Measurements from ENCODE around the gene ZNF189. TPM values are rescaled to one million over a fixed set of nuclear protein-coding genes. Genes with fewer than 3 reads are reported as not detected.

The ZNF189 gene
- total and polyA plus RNA-seq, 2 donors (not counting 3 experiments of a cell fraction or from before 2014, with no cell fraction given), result 3.3 to 14.6 TPM

DNA sequence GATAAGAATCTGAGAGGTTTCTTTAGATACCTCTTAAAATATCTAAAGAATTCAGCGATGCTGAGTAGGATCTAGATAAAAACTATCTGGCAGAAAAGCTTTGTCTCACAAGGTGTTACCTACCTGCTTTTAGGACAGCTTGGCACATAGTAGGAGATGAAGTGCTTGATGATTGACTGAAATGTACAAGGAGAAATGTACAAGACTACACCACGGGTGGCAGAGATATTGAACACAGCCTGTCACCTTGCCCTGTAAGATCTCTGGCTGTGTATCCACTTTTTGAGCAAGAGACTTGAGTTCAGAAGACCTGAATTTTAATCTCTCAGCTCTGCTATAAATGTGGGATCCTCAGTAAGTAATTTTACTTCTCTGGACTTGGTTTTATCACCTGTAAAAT is 21.2 kb downstream of the ZNF189 start:
- H3K27ac ChIP-seq (ENCODE audit: insufficient read depth, low read depth, low read length), result no peak overlapping the region
- CTCF ChIA-PET, result interaction anchor here (1.4 kb wide), 1 partner anchor 39 kb away, joined by 3 read pairs; no protein-coding TSS in a partner anchor
- no peaks in the 10 kb centered on the region for H3K27me3 ChIP-seq (ENCODE audit: control insufficient read depth in 2 of 2, insufficient read depth in 2 of 2, low read length in 2 of 2)
- H3K9ac ChIP-seq (replicated peaks; ENCODE audit: extremely low read depth, insufficient read depth, low read length), result no peak overlapping the region
- intact Hi-C loops (cut with micrococcal nuclease), result no loop called here
- no TSS peak for BruUV-seq (replicated peaks)
- no peaks in the 10 kb centered on the region for H4K20me1 ChIP-seq (replicated peaks; ENCODE audit: control insufficient read depth, extremely low read depth, insufficient read depth, low read length)
- no peaks in the 10 kb centered on the region for H3K9me3 ChIP-seq (replicated peaks; ENCODE audit: control insufficient read depth, insufficient read depth, low read length)
- H3K4me3 ChIP-seq (replicated peaks in 1 of 3; ENCODE audit: insufficient read depth in 1 of 3, low read depth in 1 of 3, low read length in 3 of 3), result no peak overlapping the region
- H3K36me3 ChIP-seq (ENCODE audit: control insufficient read depth in 2 of 2, extremely low read depth in 1 of 2, insufficient read depth in 2 of 2, low read length in 2 of 2), result no peaks in the 10 kb centered on the region
- H2AFZ ChIP-seq (ENCODE audit: low read depth, low read length), result no peak overlapping the region
- dilution Hi-C loops (cut with MboI; ENCODE audit: extremely low pct_ligation_motif_present, low sequenced_read_pairs), result no loop called here
- no peak overlapping the region for H3K4me2 ChIP-seq (ENCODE audit: insufficient read depth, low read length)
- POLR2A ChIA-PET, result no interaction called here
- H3K4me1 ChIP-seq (ENCODE audit: control insufficient read depth, extremely low read depth, insufficient read depth, low read length), result no peaks in the 10 kb centered on the region
- H3K79me2 ChIP-seq (ENCODE audit: control insufficient read depth, insufficient read depth, low read length), result no peaks in the 10 kb centered on the region
- no peaks in the 10 kb centered on the region for H3K9me1 ChIP-seq (replicated peaks; ENCODE audit: control insufficient read depth, extremely low read depth, insufficient read depth, low read length)
- no peak for FAIRE-seq
- DNase-seq (ENCODE audit: low read depth, low spot score), result no peak
- TF ChIP-seq POLR2AphosphoS5 (IDR thresholded peaks at IDR 0.05; ENCODE audit: insufficient read depth, low read depth, low read length), result no peak

DNA sequence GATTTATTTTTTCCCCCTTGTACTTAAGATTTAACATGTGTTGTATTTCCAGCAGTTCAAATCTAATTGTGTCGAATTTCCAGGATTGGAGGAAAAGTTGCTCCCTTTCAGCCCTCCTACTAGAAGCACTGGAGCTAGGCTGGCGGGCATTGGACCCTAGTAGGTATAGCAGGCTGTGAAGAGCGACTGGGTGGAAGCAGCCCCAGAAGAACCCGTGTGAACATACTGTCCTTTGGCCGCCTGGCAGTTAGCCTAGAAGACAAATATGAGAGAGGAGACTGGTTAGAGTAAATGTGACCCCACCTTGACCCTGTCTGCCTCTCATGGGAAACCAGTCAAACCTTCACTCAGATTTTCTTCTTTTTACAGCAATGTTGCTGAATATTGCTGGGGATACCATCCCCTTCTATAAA is 23.0 kb downstream of the ZNF189 start:
- H3K9me3 ChIP-seq (replicated peaks; ENCODE audit: control insufficient read depth, insufficient read depth, low read length), result no peaks in the 10 kb centered on the region
- ChIA-PET CTCF (interaction anchor here (1.4 kb wide), 1 partner anchor 37 kb away, joined by 3 read pairs; no protein-coding TSS in a partner anchor), POLR2A (no interaction called here)
- intact Hi-C loops (cut with micrococcal nuclease) (no loop called here), dilution Hi-C loops (cut with MboI; ENCODE audit: extremely low pct_ligation_motif_present, low sequenced_read_pairs) (no loop called here)
- no peak overlapping the region for H3K27ac ChIP-seq (ENCODE audit: insufficient read depth, low read depth, low read length)
- H3K4me3 ChIP-seq (replicated peaks in 1 of 3; ENCODE audit: insufficient read depth in 1 of 3, low read depth in 1 of 3, low read length in 3 of 3), result no peak overlapping the region
- H2AFZ ChIP-seq (ENCODE audit: low read depth, low read length), result no peak overlapping the region
- no peak for FAIRE-seq
- DNase-seq (ENCODE audit: low read depth, low spot score), result no peak
- H3K36me3 ChIP-seq (ENCODE audit: control insufficient read depth in 2 of 2, extremely low read depth in 1 of 2, insufficient read depth in 2 of 2, low read length in 2 of 2), result no peaks in the 10 kb centered on the region
- H3K9me1 ChIP-seq (replicated peaks; ENCODE audit: control insufficient read depth, extremely low read depth, insufficient read depth, low read length), result no peaks in the 10 kb centered on the region
- H3K4me1 ChIP-seq (ENCODE audit: control insufficient read depth, extremely low read depth, insufficient read depth, low read length), result no peaks in the 10 kb centered on the region
- TF ChIP-seq FOS (IDR thresholded peaks at IDR 0.05; ENCODE audit: borderline replicate concordance, insufficient read depth, low read length) (no peak), POLR2A (IDR thresholded peaks at IDR 0.05; ENCODE audit: low read depth, low read length) (no peak), JUN (IDR thresholded peaks at IDR 0.05; ENCODE audit: borderline replicate concordance, insufficient read depth, insufficient read length, low read depth) (no peak), EZH2 (IDR thresholded peaks at IDR 0.05; ENCODE audit: borderline replicate concordance, low read depth, low read length, severe bottlenecking) (no peak), MYC (IDR thresholded peaks at IDR 0.05; ENCODE audit: low read depth, low read length) (no peak), GATA2 (IDR thresholded peaks at IDR 0.05; ENCODE audit: insufficient read depth, insufficient read length, low read depth, low read length) (no peak), POLR2AphosphoS5 (IDR thresholded peaks at IDR 0.05; ENCODE audit: insufficient read depth, low read depth, low read length) (no peak)
- TF ChIP-seq, protein P1, sequence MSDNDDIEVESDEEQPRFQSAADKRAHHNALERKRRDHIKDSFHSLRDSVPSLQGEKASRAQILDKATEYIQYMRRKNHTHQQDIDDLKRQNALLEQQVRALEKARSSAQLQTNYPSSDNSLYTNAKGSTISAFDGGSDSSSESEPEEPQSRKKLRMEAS (IDR thresholded peaks at IDR 0.05; ENCODE audit: insufficient read depth, insufficient read length), result no peak
- TF ChIP-seq, protein P2, sequence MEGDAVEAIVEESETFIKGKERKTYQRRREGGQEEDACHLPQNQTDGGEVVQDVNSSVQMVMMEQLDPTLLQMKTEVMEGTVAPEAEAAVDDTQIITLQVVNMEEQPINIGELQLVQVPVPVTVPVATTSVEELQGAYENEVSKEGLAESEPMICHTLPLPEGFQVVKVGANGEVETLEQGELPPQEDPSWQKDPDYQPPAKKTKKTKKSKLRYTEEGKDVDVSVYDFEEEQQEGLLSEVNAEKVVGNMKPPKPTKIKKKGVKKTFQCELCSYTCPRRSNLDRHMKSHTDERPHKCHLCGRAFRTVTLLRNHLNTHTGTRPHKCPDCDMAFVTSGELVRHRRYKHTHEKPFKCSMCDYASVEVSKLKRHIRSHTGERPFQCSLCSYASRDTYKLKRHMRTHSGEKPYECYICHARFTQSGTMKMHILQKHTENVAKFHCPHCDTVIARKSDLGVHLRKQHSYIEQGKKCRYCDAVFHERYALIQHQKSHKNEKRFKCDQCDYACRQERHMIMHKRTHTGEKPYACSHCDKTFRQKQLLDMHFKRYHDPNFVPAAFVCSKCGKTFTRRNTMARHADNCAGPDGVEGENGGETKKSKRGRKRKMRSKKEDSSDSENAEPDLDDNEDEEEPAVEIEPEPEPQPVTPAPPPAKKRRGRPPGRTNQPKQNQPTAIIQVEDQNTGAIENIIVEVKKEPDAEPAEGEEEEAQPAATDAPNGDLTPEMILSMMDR (IDR thresholded peaks at IDR 0.05; ENCODE audit: extremely low read depth in 1 of 2, insufficient read depth in 1 of 2, low read depth in 1 of 2, low read length in 2 of 2), result no peak
- no peak overlapping the region for H3K9ac ChIP-seq (replicated peaks; ENCODE audit: extremely low read depth, insufficient read depth, low read length)
- no peaks in the 10 kb centered on the region for H3K79me2 ChIP-seq (ENCODE audit: control insufficient read depth, insufficient read depth, low read length)
- H3K4me2 ChIP-seq (ENCODE audit: insufficient read depth, low read length), result no peak overlapping the region
- BruUV-seq (replicated peaks), result no TSS peak
- H4K20me1 ChIP-seq (replicated peaks; ENCODE audit: control insufficient read depth, extremely low read depth, insufficient read depth, low read length), result no peaks in the 10 kb centered on the region
- H3K27me3 ChIP-seq (ENCODE audit: control insufficient read depth in 2 of 2, insufficient read depth in 2 of 2, low read length in 2 of 2), result no peaks in the 10 kb centered on the region

Measured in endothelial cell of umbilical vein (primary cell).